HepG2 (cell line): ENCODE results near the gene RCE1. TPM values are rescaled to one million over a fixed set of nuclear protein-coding genes. Genes with fewer than 3 reads are reported as not detected.

Experiments
- ATAC-seq: fragments of 200-7000 bp; cut with Tn5 transposase; 3 replicates; pipeline ENCODE4 v1.9.1; 2020; ENCODE audit warnings: mild to moderate bottlenecking, moderate library complexity
- BruUV-seq: library from RNA; stranded (reverse); fragments of 400-500 nt; replicated peaks from 2 replicates; lab custom pipeline; 2021; lab: Mats Ljungman, UMichigan
- CTCF ChIA-PET: fragments of 300-600 bp; formaldehyde crosslinking; extraction: SDS; loops from one replicate; lab custom pipeline; 2021; ENCODE audit warnings: low total read pairs, inconsistent platforms, low intra/inter-chr PET ratio; lab: Yijun Ruan, JAX
- POLR2A ChIA-PET: fragments of 350-600 bp; sonication (Branson Sonifier 250); formaldehyde crosslinking; loops from one replicate; lab custom pipeline; 2020; ENCODE audit warnings: antibody characterized with exemption, inconsistent platforms; lab: Yijun Ruan, JAX
- DNase-seq: peaks from one replicate; pipeline ENCODE4 v3.0.0-alpha.2; 2015; ENCODE audit warnings: low spot score
- FAIRE-seq: peaks from 3 replicates; lab custom pipeline; 2011; peaks lifted over from hg19 to GRCh38; lab: Jason Lieb, UNC
- H2AFZ ChIP-seq: one replicate; pipeline ENCODE4 v1.6.1; 2011; ENCODE audit warnings: low read length, inconsistent platforms
- H3K27ac ChIP-seq: fragments of 300-600 bp; 3 replicates; pipeline ENCODE4 v1.8.0; 2011; ENCODE audit warnings: mixed run types, mild to moderate bottlenecking, mixed read lengths, low read length, inconsistent platforms; ENCODE audit not compliant: insufficient read depth; ENCODE audit errors: extremely low read length
- H3K27me3 ChIP-seq, 2 experiments: fragments of 200-600 bp in 1 of 2; 2 replicates in 1 of 2; 3 replicates in 1 of 2; pipeline versions ENCODE4 v1.6.0 to v1.8.0; 2011; ENCODE audit warnings: low read length in 2 of 2, mild to moderate bottlenecking in 2 of 2, moderate library complexity in 2 of 2, inconsistent platforms in 1 of 2; ENCODE audit not compliant: insufficient read depth in 2 of 2, control insufficient read depth in 1 of 2
- H3K36me3 ChIP-seq, 2 experiments: fragments of 200-600 bp in 1 of 2; replicated peaks in 1 of 2; 2 replicates in 1 of 2; 3 replicates in 1 of 2; pipeline versions ENCODE4 v1.5.1 to v1.8.0; 2011; ENCODE audit warnings: low read length in 2 of 2, inconsistent platforms in 1 of 2; ENCODE audit not compliant: insufficient read depth in 2 of 2, control insufficient read depth in 1 of 2
- H3K4me1 ChIP-seq: 2 replicates; pipeline ENCODE4 v1.5.1; 2012; ENCODE audit warnings: low read length, inconsistent platforms; ENCODE audit not compliant: insufficient read depth
- H3K4me2 ChIP-seq: 2 replicates; pipeline ENCODE4 v1.6.0; 2011; ENCODE audit warnings: low read depth, low read length, inconsistent platforms
- H3K4me3 ChIP-seq, 3 experiments: fragments of 200-600 bp in 1 of 3; sonication (generic), shearing (Covaris generic) in 1 of 3; replicated peaks in 1 of 3; 2 replicates each; pipeline ENCODE4 v1.5.1; 2011 to 2016; ENCODE audit warnings: low read length in 3 of 3, inconsistent platforms in 2 of 3, low read depth in 2 of 3, mild to moderate bottlenecking in 2 of 3, control low read depth in 1 of 3, mixed read lengths in 1 of 3; ENCODE audit not compliant: insufficient read depth in 1 of 3
- H3K79me2 ChIP-seq: one replicate; pipeline ENCODE4 v1.6.1; 2011; ENCODE audit warnings: low read length, inconsistent platforms; ENCODE audit not compliant: insufficient read depth
- H3K9ac ChIP-seq: 2 replicates; pipeline ENCODE4 v1.6.0; 2011; ENCODE audit warnings: mild to moderate bottlenecking, low read depth, low read length, inconsistent platforms; ENCODE audit not compliant: insufficient read depth
- H3K9me3 ChIP-seq: 2 replicates; pipeline ENCODE4 v1.5.1; 2012; ENCODE audit warnings: mild to moderate bottlenecking, low read length
- H4K20me1 ChIP-seq: 2 replicates; pipeline ENCODE4 v1.6.0; 2011; ENCODE audit warnings: inconsistent platforms, mild to moderate bottlenecking, low read length, moderate library complexity; ENCODE audit not compliant: insufficient read depth
- KDM6A ChIP-seq: IDR thresholded peaks from 2 replicates; pipeline ENCODE4 v1.6.1; 2016; ENCODE audit warnings: low read depth
- PCBP2 ChIP-seq: fragments of 200-400 bp; formaldehyde crosslinking; optimal IDR thresholded peaks from 2 replicates; pipeline ENCODE3; 2018; ENCODE audit warnings: low read length, low read depth; ENCODE audit not compliant: poor library complexity, severe bottlenecking
- SP1 ChIP-seq, 2 experiments: fragments of 450-650 bp in 1 of 2; sonication (generic) in 1 of 2; formaldehyde crosslinking in 1 of 2; IDR thresholded peaks; 2 replicates each; pipeline versions ENCODE4 v1.4.0 to v1.6.1; 2016 to 2020; ENCODE audit warnings: missing genetic modification reagents in 1 of 2
- ZFP1 ChIP-seq: IDR thresholded peaks from 2 replicates; pipeline ENCODE4 v1.6.1; 2016
- WGBS: methylation state at CpG from one replicate; pipeline ENCODE4 v1.1.6; 2017; ENCODE audit warnings: low lambda C conversion rate; 5-methylcytosine and 5-hydroxymethylcytosine counted together
- in situ Hi-C: cut with HindIII; loops from 2 replicates; pipeline ENCODE4 v1.10.0; 2017; ENCODE audit warnings: low pct_unique_long_range_greater_than_20kb; ENCODE audit not compliant: extremely low pct_ligation_motif_present
- intact Hi-C: fragments of 100-400 bp; cut with micrococcal nuclease; formaldehyde crosslinking; loops from one replicate; pipeline ENCODE4 v1.10.0; 2022; ENCODE audit not compliant: unreplicated experiment
- polyA plus RNA-seq, 8 experiments: library from polyadenylated mRNA; depleted of rRNA in 3 of 8; stranded (reverse) in 7 of 8; unstranded in 1 of 8; fragments of >200 nt; fragmentation: Illumina TruSeq in 4 of 8; extraction: Trizol in 4 of 8; gene quantifications; 2 replicates each; pipeline versions ENCODE4 v1.2.1 to v1.2.3, GENCODE V29; 2011 to 2016; ENCODE audit warnings: low read depth in 4 of 8, missing spikeins in 1 of 8, mixed read lengths in 1 of 8; ENCODE audit not compliant: insufficient read depth in 1 of 8
- total RNA-seq, 5 experiments: library from RNA; depleted of rRNA; stranded (reverse); fragments of >200 nt; fragmentation: Illumina TruSeq; extraction: Trizol; gene quantifications; 2 replicates each; pipeline ENCODE4 v1.2.3, GENCODE V29; 2016; ENCODE audit warnings: low read depth in 1 of 5
- TF ChIP-seq, protein P1 (sequence below): sonication (generic); formaldehyde crosslinking; IDR thresholded peaks from 2 replicates; pipeline ENCODE4 v1.8.0; 2022; ENCODE audit warnings: mild to moderate bottlenecking, missing genetic modification reagents, moderate library complexity
- TF ChIP-seq, protein P2 (sequence below): sonication (generic); formaldehyde crosslinking; IDR thresholded peaks from 2 replicates; pipeline ENCODE4 v1.4.0; 2020; ENCODE audit warnings: missing genetic modification reagents, low read depth, mild to moderate bottlenecking, borderline replicate concordance
- TF ChIP-seq, protein P3 (sequence below): sonication (generic); formaldehyde crosslinking; IDR thresholded peaks from 2 replicates; pipeline ENCODE4 v1.5.0; 2020; ENCODE audit warnings: missing genetic modification reagents
- TF ChIP-seq, protein P4 (sequence below): IDR thresholded peaks from 2 replicates; pipeline ENCODE4 v1.4.0; 2020; ENCODE audit warnings: mild to moderate bottlenecking, missing genetic modification reagents
- TF ChIP-seq, protein P5 (sequence below): sonication (generic); formaldehyde crosslinking; IDR thresholded peaks from 2 replicates; pipeline ENCODE4 v1.5.1; 2020; ENCODE audit warnings: missing genetic modification reagents, mild to moderate bottlenecking, borderline replicate concordance

The RCE1 gene
- total and polyA plus RNA-seq, 2 of the 13 experiments (the other 11 are each of a cell fraction or from before 2014, with no cell fraction given): 22.2 to 22.4 TPM

- FAIRE-seq: no peak
- intact Hi-C loops: loop anchor here (5.0 kb wide), 1 partner anchor 137 kb away; the partner anchor contains the start of gene C11orf86
- peaks cover 28% of the 10 kb centered on the region for H3K79me2 ChIP-seq
- no peak for DNase-seq
- no peaks in the 10 kb centered on the region; a peak in 2 of 5 replicates for H3K27me3 ChIP-seq
- in situ Hi-C loops: loop anchor here (10.0 to 25.0 kb wide), 3 partner anchors 134 to 428 kb away; partner anchors contain the start of genes C11orf86, CTSF and NPAS4
- H4K20me1 ChIP-seq: peaks cover 5% of the 10 kb centered on the region; the same call in 1 of the 2 replicates
- peaks cover 28% of the 10 kb centered on the region for H3K4me1 ChIP-seq
- H3K9me3 ChIP-seq: no peaks in the 10 kb centered on the region
- no peak overlapping the region for H3K9ac ChIP-seq
- no peak overlapping the region for H3K4me2 ChIP-seq
- BruUV-seq: no TSS peak
- ChIA-PET CTCF (no interaction called here), POLR2A (no interaction called here)
- no peak overlapping the region for H3K4me3 ChIP-seq
- 91% methylated on average over 4 of the region's 4 CpGs for WGBS
- H3K27ac ChIP-seq: no peak overlapping the region
- peaks cover 2 to 21% of the 10 kb centered on the region in 2 experiments; a peak in 2 of 5 replicates for H3K36me3 ChIP-seq
- no peak overlapping the region for H2AFZ ChIP-seq
- ATAC-seq: no peak
- TF ChIP-seq, protein P1, sequence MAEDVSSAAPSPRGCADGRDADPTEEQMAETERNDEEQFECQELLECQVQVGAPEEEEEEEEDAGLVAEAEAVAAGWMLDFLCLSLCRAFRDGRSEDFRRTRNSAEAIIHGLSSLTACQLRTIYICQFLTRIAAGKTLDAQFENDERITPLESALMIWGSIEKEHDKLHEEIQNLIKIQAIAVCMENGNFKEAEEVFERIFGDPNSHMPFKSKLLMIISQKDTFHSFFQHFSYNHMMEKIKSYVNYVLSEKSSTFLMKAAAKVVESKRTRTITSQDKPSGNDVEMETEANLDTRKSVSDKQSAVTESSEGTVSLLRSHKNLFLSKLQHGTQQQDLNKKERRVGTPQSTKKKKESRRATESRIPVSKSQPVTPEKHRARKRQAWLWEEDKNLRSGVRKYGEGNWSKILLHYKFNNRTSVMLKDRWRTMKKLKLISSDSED: no peak
- TF ChIP-seq, protein P2, sequence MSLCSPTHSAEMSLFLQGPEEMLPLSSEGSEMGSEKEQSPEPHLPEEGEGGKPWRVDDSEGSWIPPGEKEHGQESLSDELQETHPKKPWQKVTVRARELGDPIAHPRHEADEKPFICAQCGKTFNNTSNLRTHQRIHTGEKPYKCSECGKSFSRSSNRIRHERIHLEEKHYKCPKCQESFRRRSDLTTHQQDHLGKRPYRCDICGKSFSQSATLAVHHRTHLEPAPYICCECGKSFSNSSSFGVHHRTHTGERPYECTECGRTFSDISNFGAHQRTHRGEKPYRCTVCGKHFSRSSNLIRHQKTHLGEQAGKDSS (CRISPR knock-in tag): no peak
- TF ChIP-seq, protein P3, sequence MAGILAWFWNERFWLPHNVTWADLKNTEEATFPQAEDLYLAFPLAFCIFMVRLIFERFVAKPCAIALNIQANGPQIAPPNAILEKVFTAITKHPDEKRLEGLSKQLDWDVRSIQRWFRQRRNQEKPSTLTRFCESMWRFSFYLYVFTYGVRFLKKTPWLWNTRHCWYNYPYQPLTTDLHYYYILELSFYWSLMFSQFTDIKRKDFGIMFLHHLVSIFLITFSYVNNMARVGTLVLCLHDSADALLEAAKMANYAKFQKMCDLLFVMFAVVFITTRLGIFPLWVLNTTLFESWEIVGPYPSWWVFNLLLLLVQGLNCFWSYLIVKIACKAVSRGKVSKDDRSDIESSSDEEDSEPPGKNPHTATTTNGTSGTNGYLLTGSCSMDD (CRISPR knock-in tag): no peak
- TF ChIP-seq SP1 (IDR thresholded peaks at IDR 0.05) (no peak), SP1 (CRISPR knock-in tag; IDR thresholded peaks at IDR 0.05) (no peak), PCBP2 (no peak), KDM6A (CRISPR knock-in tag) (no peak), ZFP1 (CRISPR knock-in tag) (no peak)
- TF ChIP-seq, protein P4, sequence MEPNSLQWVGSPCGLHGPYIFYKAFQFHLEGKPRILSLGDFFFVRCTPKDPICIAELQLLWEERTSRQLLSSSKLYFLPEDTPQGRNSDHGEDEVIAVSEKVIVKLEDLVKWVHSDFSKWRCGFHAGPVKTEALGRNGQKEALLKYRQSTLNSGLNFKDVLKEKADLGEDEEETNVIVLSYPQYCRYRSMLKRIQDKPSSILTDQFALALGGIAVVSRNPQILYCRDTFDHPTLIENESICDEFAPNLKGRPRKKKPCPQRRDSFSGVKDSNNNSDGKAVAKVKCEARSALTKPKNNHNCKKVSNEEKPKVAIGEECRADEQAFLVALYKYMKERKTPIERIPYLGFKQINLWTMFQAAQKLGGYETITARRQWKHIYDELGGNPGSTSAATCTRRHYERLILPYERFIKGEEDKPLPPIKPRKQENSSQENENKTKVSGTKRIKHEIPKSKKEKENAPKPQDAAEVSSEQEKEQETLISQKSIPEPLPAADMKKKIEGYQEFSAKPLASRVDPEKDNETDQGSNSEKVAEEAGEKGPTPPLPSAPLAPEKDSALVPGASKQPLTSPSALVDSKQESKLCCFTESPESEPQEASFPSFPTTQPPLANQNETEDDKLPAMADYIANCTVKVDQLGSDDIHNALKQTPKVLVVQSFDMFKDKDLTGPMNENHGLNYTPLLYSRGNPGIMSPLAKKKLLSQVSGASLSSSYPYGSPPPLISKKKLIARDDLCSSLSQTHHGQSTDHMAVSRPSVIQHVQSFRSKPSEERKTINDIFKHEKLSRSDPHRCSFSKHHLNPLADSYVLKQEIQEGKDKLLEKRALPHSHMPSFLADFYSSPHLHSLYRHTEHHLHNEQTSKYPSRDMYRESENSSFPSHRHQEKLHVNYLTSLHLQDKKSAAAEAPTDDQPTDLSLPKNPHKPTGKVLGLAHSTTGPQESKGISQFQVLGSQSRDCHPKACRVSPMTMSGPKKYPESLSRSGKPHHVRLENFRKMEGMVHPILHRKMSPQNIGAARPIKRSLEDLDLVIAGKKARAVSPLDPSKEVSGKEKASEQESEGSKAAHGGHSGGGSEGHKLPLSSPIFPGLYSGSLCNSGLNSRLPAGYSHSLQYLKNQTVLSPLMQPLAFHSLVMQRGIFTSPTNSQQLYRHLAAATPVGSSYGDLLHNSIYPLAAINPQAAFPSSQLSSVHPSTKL: no peak
- TF ChIP-seq, protein P5, sequence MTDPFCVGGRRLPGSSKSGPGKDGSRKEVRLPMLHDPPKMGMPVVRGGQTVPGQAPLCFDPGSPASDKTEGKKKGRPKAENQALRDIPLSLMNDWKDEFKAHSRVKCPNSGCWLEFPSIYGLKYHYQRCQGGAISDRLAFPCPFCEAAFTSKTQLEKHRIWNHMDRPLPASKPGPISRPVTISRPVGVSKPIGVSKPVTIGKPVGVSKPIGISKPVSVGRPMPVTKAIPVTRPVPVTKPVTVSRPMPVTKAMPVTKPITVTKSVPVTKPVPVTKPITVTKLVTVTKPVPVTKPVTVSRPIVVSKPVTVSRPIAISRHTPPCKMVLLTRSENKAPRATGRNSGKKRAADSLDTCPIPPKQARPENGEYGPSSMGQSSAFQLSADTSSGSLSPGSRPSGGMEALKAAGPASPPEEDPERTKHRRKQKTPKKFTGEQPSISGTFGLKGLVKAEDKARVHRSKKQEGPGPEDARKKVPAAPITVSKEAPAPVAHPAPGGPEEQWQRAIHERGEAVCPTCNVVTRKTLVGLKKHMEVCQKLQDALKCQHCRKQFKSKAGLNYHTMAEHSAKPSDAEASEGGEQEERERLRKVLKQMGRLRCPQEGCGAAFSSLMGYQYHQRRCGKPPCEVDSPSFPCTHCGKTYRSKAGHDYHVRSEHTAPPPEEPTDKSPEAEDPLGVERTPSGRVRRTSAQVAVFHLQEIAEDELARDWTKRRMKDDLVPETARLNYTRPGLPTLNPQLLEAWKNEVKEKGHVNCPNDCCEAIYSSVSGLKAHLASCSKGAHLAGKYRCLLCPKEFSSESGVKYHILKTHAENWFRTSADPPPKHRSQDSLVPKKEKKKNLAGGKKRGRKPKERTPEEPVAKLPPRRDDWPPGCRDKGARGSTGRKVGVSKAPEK (CRISPR knock-in tag): no peak
Observed at GRCh38 chr11:66840317-66841091, 2.7 kb upstream of the RCE1 start.
